ENCODE data around the gene TPSB2. TPM values are rescaled to one million over a fixed set of nuclear protein-coding genes. Genes with fewer than 3 reads are reported as not detected.

TPSB2 gene
- total and polyA plus RNA-seq, 9 of the 15 experiments (the other 6 are each of a cell fraction or from before 2014, with no cell fraction given) = 0.18 TPM; not detected in 8

GRCh38 chr16:1245452-1246020, 15.6 kb upstream of the TPSB2 start:
- H3K36me3 ChIP-seq (ENCODE audit: control insufficient read depth, insufficient read depth, low read length) = no peaks in the 10 kb centered on the region
- FAIRE-seq (no peak), DNase-seq (ENCODE audit: extremely low read depth in 1 of 4, low spot score in 3 of 4) (no peak), ATAC-seq (no peak)
- WGBS (ENCODE audit: insufficient coverage, low coverage, missing lambda C conversion rate) = 11% methylated on average over 18 of the region's 22 CpGs
- no peaks in the 10 kb centered on the region for H3K9me3 ChIP-seq (replicated peaks; ENCODE audit: control insufficient read depth, insufficient read depth, low read depth, low read length)
- BruUV-seq (replicated peaks) = no TSS peak
- H3K27me3 ChIP-seq (ENCODE audit: control insufficient read depth in 2 of 2, insufficient read depth in 2 of 2, low read length in 2 of 2) = peaks cover 7 to 29% of the 10 kb centered on the region in 2 experiments; a peak in 3 of 5 replicates
- intact Hi-C loops (cut with micrococcal nuclease) = no loop called here
- H2AFZ ChIP-seq (ENCODE audit: low read depth, low read length) = no peak overlapping the region
- H3K79me2 ChIP-seq (ENCODE audit: control insufficient read depth, insufficient read depth, low read length) = no peaks in the 10 kb centered on the region
- CTCF ChIA-PET (ENCODE audit: low intra/inter-chr PET ratio) = no interaction called here
- H4K20me1 ChIP-seq (replicated peaks; ENCODE audit: control insufficient read depth, insufficient read depth, low read length) = no peaks in the 10 kb centered on the region
- H3K4me1 ChIP-seq (replicated peaks in 1 of 2; ENCODE audit: control insufficient read depth in 2 of 2, insufficient read depth in 2 of 2, low read length in 2 of 2) = peaks cover 0 to 19% of the 10 kb centered on the region in 2 experiments; a peak in 2 of 5 replicates
- H3K27ac ChIP-seq (ENCODE audit: extremely low read depth, low read depth, low read length) = no peak overlapping the region
- POLR2A ChIA-PET = no interaction called here
- H3K4me3 ChIP-seq = no peak overlapping the region
- TF ChIP-seq ZNF134 (CRISPR knock-in tag; conservative IDR thresholded peaks at IDR 0.05) = no peak
- no peak for TF ChIP-seq DACH1 (IDR thresholded peaks at IDR 0.05; ENCODE audit: partially characterized antibody)
- no peak for TF ChIP-seq PATZ1 (CRISPR knock-in tag; IDR thresholded peaks at IDR 0.05; ENCODE audit: borderline replicate concordance)
- TF ChIP-seq MYNN (IDR thresholded peaks at IDR 0.05) = no peak
- TF ChIP-seq MYNN (CRISPR knock-in tag; IDR thresholded peaks at IDR 0.05) = no peak
- no peak for TF ChIP-seq MEF2A (IDR thresholded peaks at IDR 0.05; ENCODE audit: control insufficient read depth, low read depth, low read length)
- TF ChIP-seq NCOA1 (IDR thresholded peaks at IDR 0.05; ENCODE audit: low read depth) = no peak
- TF ChIP-seq EHMT2 (IDR thresholded peaks at IDR 0.05) = no peak
- no peak for TF ChIP-seq GATAD2A (IDR thresholded peaks at IDR 0.05)
- TF ChIP-seq ID3 (CRISPR knock-in tag; IDR thresholded peaks at IDR 0.05) = no peak
- TF ChIP-seq ID3 (tag; IDR thresholded peaks at IDR 0.05) = no peak
- in situ Hi-C loops (cut with MboI) = no loop called here
- peak overlapping the region in 1 of 2 experiments; percentile 36; a peak in 1 of 4 replicates for H3K9ac ChIP-seq (ENCODE audit: insufficient read depth in 1 of 2, low read depth in 2 of 2, low read length in 2 of 2)
- H3K9me1 ChIP-seq (ENCODE audit: control insufficient read depth, insufficient read depth, low read length) = no peaks in the 10 kb centered on the region
- H3K4me2 ChIP-seq (ENCODE audit: insufficient read depth, low read length) = no peak overlapping the region

All from K562 (cell line).